Measurements from ENCODE around the gene AGPAT3. TPM values are rescaled to one million over a fixed set of nuclear protein-coding genes. Genes with fewer than 3 reads are reported as not detected.
"Not testable (repeated sequence)": the region's sequence is repeated elsewhere in the genome, so short reads cannot be mapped to it uniquely, and the experiment has no call there.

AGPAT3 gene
- total RNA-seq, 6 donors from 2014 or later = 55.0 to 102 (median 70.0) TPM

GRCh38 chr21:43835050-43835449 is 30.0 kb upstream of the AGPAT3 start:
- H3K4me1 ChIP-seq = peaks cover 9 to 17% (median 15%) of the 10 kb centered on the region in 4 donors
- no peak overlapping the region for H3K4me3 ChIP-seq
- H3K36me3 ChIP-seq = no peaks in the 10 kb centered on the region
- ATAC-seq (ENCODE audit: low FRiP score in 2 of 2) = peak; percentile 27 to 49
- no peaks in the 10 kb centered on the region for H3K27me3 ChIP-seq
- WGBS, 2 donors = 41 to 48% methylated on average over 4 to 15 of the region's 15 CpGs
- DNase-seq = no peak
- no peak overlapping the region for H3K27ac ChIP-seq
- TF ChIP-seq CTCF (IDR thresholded peaks at IDR 0.05) (no peak), POLR2AphosphoS5 (IDR thresholded peaks at IDR 0.05) (no peak), POLR2A (IDR thresholded peaks at IDR 0.05) (no peak), EP300 (IDR thresholded peaks at IDR 0.05) (no peak)
- peaks cover 0 to 5% (median 0%) of the 10 kb centered on the region in 4 donors for H3K9me3 ChIP-seq

- WGBS, 2 donors = 94 to 96% methylated on average over 4 to 6 of the region's 6 CpGs
Measured at GRCh38 chr21:43835861-43836260, 29.2 kb upstream of the AGPAT3 start.

GRCh38 chr21:43836616-43837015 is 28.4 kb upstream of the AGPAT3 start:
- no peak for ATAC-seq (ENCODE audit: low FRiP score in 2 of 2)

More at GRCh38 chr21:43835861-43836260, 29.2 kb upstream of the AGPAT3 start:
- Histone ChIP-seq H3K27ac (no peak overlapping the region), H3K9me3 (peaks cover 0 to 5% (median 0%) of the 10 kb centered on the region in 4 donors), H3K27me3 (no peaks in the 10 kb centered on the region), H3K4me3 (no peak overlapping the region), H3K4me1 (peaks cover 9 to 17% (median 15%) of the 10 kb centered on the region in 4 donors), H3K36me3 (no peaks in the 10 kb centered on the region)
- TF ChIP-seq POLR2AphosphoS5 (IDR thresholded peaks at IDR 0.05) (no peak), EP300 (IDR thresholded peaks at IDR 0.05) (no peak), POLR2A (IDR thresholded peaks at IDR 0.05) (no peak)
- ATAC-seq (ENCODE audit: low FRiP score in 2 of 2) (no peak), DNase-seq (no peak)

GRCh38 chr21:43840259-43840658 is 24.8 kb upstream of the AGPAT3 start:
- H3K4me3 ChIP-seq = no peak overlapping the region
- no peaks in the 10 kb centered on the region for H3K9me3 ChIP-seq
- DNase-seq (no peak), ATAC-seq (ENCODE audit: low FRiP score in 2 of 2) (no peak)
- no peak overlapping the region for H3K27ac ChIP-seq
- H3K4me1 ChIP-seq = peaks cover 4 to 15% (median 8%) of the 10 kb centered on the region in 4 donors
- no peak for TF ChIP-seq POLR2A (IDR thresholded peaks at IDR 0.05)
- no peak for TF ChIP-seq CTCF (IDR thresholded peaks at IDR 0.05)
- no peak for TF ChIP-seq POLR2AphosphoS5 (IDR thresholded peaks at IDR 0.05)
- TF ChIP-seq EP300 (IDR thresholded peaks at IDR 0.05) = no peak
- H3K36me3 ChIP-seq = no peaks in the 10 kb centered on the region
- no peaks in the 10 kb centered on the region for H3K27me3 ChIP-seq
- 93 to 97% methylated on average over 3 of the region's 3 CpGs for WGBS, 2 donors

More at GRCh38 chr21:43836616-43837015, 28.4 kb upstream of the AGPAT3 start:
- TF ChIP-seq POLR2AphosphoS5 (IDR thresholded peaks at IDR 0.05) (no peak), EP300 (IDR thresholded peaks at IDR 0.05) (no peak), POLR2A (IDR thresholded peaks at IDR 0.05) (no peak), CTCF (IDR thresholded peaks at IDR 0.05) (no peak)
- Histone ChIP-seq H3K9me3 (peaks cover 0 to 5% (median 0%) of the 10 kb centered on the region in 4 donors), H3K36me3 (no peaks in the 10 kb centered on the region), H3K27ac (no peak overlapping the region), H3K4me3 (no peak overlapping the region), H3K4me1 (peaks cover 9 to 17% (median 15%) of the 10 kb centered on the region in 4 donors), H3K27me3 (no peaks in the 10 kb centered on the region)
- WGBS, 2 donors = 85 to 89% methylated on average over 6 of the region's 6 CpGs
- no peak for DNase-seq

GRCh38 chr21:43842742-43843141 is 22.3 kb upstream of the AGPAT3 start:
- no peaks in the 10 kb centered on the region for H3K36me3 ChIP-seq
- WGBS, 2 donors = 48 to 57% methylated on average over 2 of the region's 2 CpGs
- H3K27ac ChIP-seq = no peak overlapping the region
- H3K4me1 ChIP-seq = peaks cover 0 to 8% (median 2%) of the 10 kb centered on the region in 4 donors
- no peaks in the 10 kb centered on the region for H3K9me3 ChIP-seq
- no peak overlapping the region for H3K4me3 ChIP-seq
- no peak for TF ChIP-seq POLR2A (IDR thresholded peaks at IDR 0.05)
- TF ChIP-seq EP300 (IDR thresholded peaks at IDR 0.05) = no peak
- TF ChIP-seq CTCF (IDR thresholded peaks at IDR 0.05) = no peak
- TF ChIP-seq POLR2AphosphoS5 (IDR thresholded peaks at IDR 0.05) = no peak
- no peak for ATAC-seq (ENCODE audit: low FRiP score in 2 of 2)
- DNase-seq = no peak
- H3K27me3 ChIP-seq = no peaks in the 10 kb centered on the region

GRCh38 chr21:43844906-43845305 is 20.1 kb upstream of the AGPAT3 start:
- H3K9me3 ChIP-seq; H3K4me3 ChIP-seq; ATAC-seq (ENCODE audit: low FRiP score in 2 of 2); DNase-seq; H3K36me3 ChIP-seq; H3K27ac ChIP-seq; H3K27me3 ChIP-seq: not testable (repeated sequence)
- 81 to 82% methylated on average over 5 of the region's 5 CpGs for WGBS, 2 donors
- H3K4me1 ChIP-seq = peaks cover 4 to 13% (median 9%) of the 10 kb centered on the region in 4 donors

Data from upper lobe of left lung (tissue), 6 donors.